Epithelial cell of proximal tubule (primary cell): ENCODE data around the gene PCGF2. TPM values are rescaled to one million over a fixed set of nuclear protein-coding genes. Genes with fewer than 3 reads are reported as not detected.

Experiments
- DNase-seq: peaks from one replicate; pipeline ENCODE4 v3.0.0-alpha.2; 2011; ENCODE audit warnings: low read depth
- H3K4me3 ChIP-seq: 2 replicates; pipeline ENCODE4 v1.5.1; 2011; ENCODE audit warnings: low read depth, mild to moderate bottlenecking, low read length
- CTCF ChIP-seq: conservative IDR thresholded peaks from 2 replicates; pipeline ENCODE4 v1.5.1; 2012; ENCODE audit warnings: low read depth, mild to moderate bottlenecking, low read length
- total RNA-seq: library from RNA; depleted of rRNA; stranded (reverse); fragments of >200 nt; gene quantifications from 2 replicates; pipeline ENCODE4 v1.2.3, GENCODE V29; 2015

The PCGF2 gene
- total RNA-seq, 1 donor from 2014 or later, result 7.6 TPM

GRCh38 chr17:38687286-38687685 lies 60.9 kb downstream of the PCGF2 start:
- DNase-seq, result no peak
- no peak overlapping the region for H3K4me3 ChIP-seq
- no peak for TF ChIP-seq CTCF

- no peak overlapping the region for H3K4me3 ChIP-seq
- DNase-seq, result no peak
- TF ChIP-seq CTCF, result no peak
These were observed 62.6 kb downstream of the PCGF2 start for GRCh38 chr17:38685491-38685890.

Other genes with a start within 250 kb of the PCGF2 start
- 0.07 and 2.1 TPM in 2 replicates for gene SRCIN1, start 142.4 kb downstream of the PCGF2 start, total RNA-seq
- gene EPOP, start 73.4 kb downstream of the PCGF2 start, total RNA-seq, result 2.4 and 4.1 TPM in 2 replicates
- 25.0 and 34.2 TPM in 2 replicates for gene MLLT6, start 43.1 kb downstream of the PCGF2 start, total RNA-seq
- 9.4 and 19.3 TPM in 2 replicates for gene CISD3, start 18.0 kb downstream of the PCGF2 start, total RNA-seq
- 311 and 436 TPM in 2 replicates for gene PSMB3, start 4.4 kb upstream of the PCGF2 start, total RNA-seq
- 20.9 and 39.0 TPM in 2 replicates for gene PIP4K2B, start 51.2 kb upstream of the PCGF2 start, total RNA-seq
- 9.6 and 13.9 TPM in 2 replicates for gene CWC25, start 77.0 kb upstream of the PCGF2 start, total RNA-seq
- 1,471 and 1,718 TPM in 2 replicates for gene RPL23, start 105.4 kb upstream of the PCGF2 start, total RNA-seq
- 261 and 308 TPM in 2 replicates for gene LASP1, start 121.7 kb upstream of the PCGF2 start, total RNA-seq
- gene FBXO47, start 219.1 kb upstream of the PCGF2 start, total RNA-seq, result not detected in 2 replicates